Measurements from ENCODE around the gene TDRD10. TPM values are rescaled to one million over a fixed set of nuclear protein-coding genes. Genes with fewer than 3 reads are reported as not detected.

The TDRD10 gene
- total RNA-seq, 1 experiment from 2014 or later, result 0.31 TPM

- Mint-ChIP-seq H3K4me3 (no peak overlapping the region; a peak in 1 of 5 replicates), H3K4me1 (peaks cover 2 to 3% of the 10 kb centered on the region in 2 experiments), H3K27me3 (ENCODE audit: low read depth) (no peaks in the 10 kb centered on the region), H3K27ac (peak overlapping the region in 1 of 3 experiments; percentile 55; a peak in 2 of 7 replicates), H3K36me3 (ENCODE audit: insufficient read depth in 1 of 3, low read depth in 3 of 3) (peaks cover 28 to 39% (median 32%) of the 10 kb centered on the region in 3 experiments), H3K9me3 (no peaks in the 10 kb centered on the region)
- Histone ChIP-seq H3K4ac (ENCODE audit: low read depth, low read length) (no peak overlapping the region), H3K23ac (ENCODE audit: insufficient read length, low read depth, low read length) (no peak overlapping the region), H3K79me1 (ENCODE audit: insufficient read depth, low read depth, low read length, poor library complexity, severe bottlenecking) (no peaks in the 10 kb centered on the region), H3T11ph (ENCODE audit: low read length) (no peak overlapping the region), H3K9me3 (ENCODE audit: control insufficient read depth, low read depth, low read length) (no peaks in the 10 kb centered on the region), H2BK12ac (ENCODE audit: insufficient read length, low read depth, low read length) (no peak overlapping the region), H2AFZ (ENCODE audit: low read length) (no peak overlapping the region), H4K91ac (ENCODE audit: insufficient read length, low read depth, low read length) (no peak overlapping the region), H4K5ac (ENCODE audit: insufficient read length, low read depth, low read length) (no peak overlapping the region), H3K18ac (ENCODE audit: insufficient read length, low read depth, low read length) (no peak overlapping the region), H3K14ac (ENCODE audit: insufficient read depth, low read length) (no peak overlapping the region), H2BK20ac (ENCODE audit: low read depth, low read length, poor library complexity, severe bottlenecking) (no peak overlapping the region), H3K79me2 (ENCODE audit: insufficient read depth, low read length) (no peaks in the 10 kb centered on the region), H2BK15ac (ENCODE audit: low read depth, low read length) (no peak overlapping the region), H3K27ac (ENCODE audit: insufficient read length, low read depth, low read length) (no peak overlapping the region), H3K56ac (ENCODE audit: insufficient read length, low read depth, low read length) (no peak overlapping the region), H3K23me2 (ENCODE audit: insufficient read length, low read depth, low read length, poor library complexity, severe bottlenecking) (no peaks in the 10 kb centered on the region), H4K8ac (replicated peaks; ENCODE audit: insufficient read length, low read depth, low read length) (no peak overlapping the region), H2AK5ac (ENCODE audit: insufficient read length, low read length) (no peak overlapping the region), H3K4me2 (ENCODE audit: insufficient read depth, insufficient read length, low read length) (no peak overlapping the region), H4K20me1 (ENCODE audit: control insufficient read depth, insufficient read depth, insufficient read length) (no peaks in the 10 kb centered on the region), H3K27me3 (ENCODE audit: insufficient read depth, low read length) (no peaks in the 10 kb centered on the region), H2BK120ac (ENCODE audit: low read depth, low read length, poor library complexity, severe bottlenecking) (no peak overlapping the region), H3K4me1 (ENCODE audit: insufficient read depth, low read length) (no peaks in the 10 kb centered on the region), H3K9ac (ENCODE audit: extremely low read depth, insufficient read length, low read length) (no peak overlapping the region), H2BK5ac (ENCODE audit: insufficient read length, low read length) (no peak overlapping the region)
- TF ChIP-seq CTCF (conservative IDR thresholded peaks at IDR 0.05), result no peak
- no CpG with 5 or more reads among the region's 11 CpGs for WGBS (ENCODE audit: extremely low coverage, insufficient read length, low lambda C conversion rate)
- DNase-seq, result no peak
These were observed 45.2 kb downstream of the TDRD10 start for GRCh38 chr1:154547105-154547732.
